Gastroesophageal sphincter (tissue), 4 donors: ENCODE data around the gene SLC8A1. TPM values are rescaled to one million over a fixed set of nuclear protein-coding genes. Genes with fewer than 3 reads are reported as not detected.

Experiments used
- ATAC-seq: fragments of 150-250 bp; one replicate; pipeline ENCODE4 v1.9.1; 2016; ENCODE audit warnings: mild to moderate bottlenecking, moderate library complexity
- H3K27ac ChIP-seq, 4 donors: fragments of 200-600 bp; sonication (generic) in 3 of 4; 1 replicate in 3 of 4; 2 replicates in 1 of 4; pipeline ENCODE4 v1.5.1; 2016 to 2019
- H3K27me3 ChIP-seq: fragments of 200-600 bp; sonication (generic); one replicate; pipeline ENCODE4 v1.5.1; 2019
- H3K36me3 ChIP-seq, 2 donors: fragments of 200-600 bp; sonication (generic); one replicate each; pipeline ENCODE4 v1.5.1; 2019; ENCODE audit warnings: control low read depth in 1 of 2
- H3K4me1 ChIP-seq, 3 donors: fragments of 200-600 bp; sonication (generic); 1 replicate in 2 of 3; 2 replicates in 1 of 3; pipeline ENCODE4 v1.5.1; 2016 to 2019; ENCODE audit warnings: control low read depth in 2 of 3
- H3K4me3 ChIP-seq, 2 donors: fragments of 200-600 bp; sonication (generic); one replicate each; pipeline ENCODE4 v1.5.1; 2019; ENCODE audit warnings: mild to moderate bottlenecking in 1 of 2, moderate library complexity in 1 of 2
- H3K9me3 ChIP-seq, 3 donors: fragments of 200-600 bp; sonication (generic); one replicate each; pipeline ENCODE4 v1.5.1; 2017 to 2019; ENCODE audit warnings: control low read depth in 2 of 3
- EP300 ChIP-seq: sonication (generic); formaldehyde crosslinking; IDR thresholded peaks from one replicate; pipeline ENCODE4 v1.6.1; 2017; ENCODE audit warnings: antibody characterized with exemption, mild to moderate bottlenecking
- POLR2A ChIP-seq, 2 donors: fragments of 450-650 bp; IDR thresholded peaks; one replicate each; pipeline ENCODE4 v1.6.1; 2017; ENCODE audit warnings: antibody characterized with exemption in 2 of 2, mild to moderate bottlenecking in 2 of 2, moderate library complexity in 1 of 2
- POLR2AphosphoS5 ChIP-seq: sonication (generic); formaldehyde crosslinking; IDR thresholded peaks from one replicate; pipeline ENCODE4 v1.6.1; 2017; ENCODE audit warnings: antibody characterized with exemption
- WGBS, 2 donors: methylation state at CpG; one replicate each; pipeline ENCODE4 v1.1.5; 2018; ENCODE audit warnings: low coverage in 1 of 2; 5-methylcytosine and 5-hydroxymethylcytosine counted together
- total RNA-seq, 4 donors: library from RNA; depleted of rRNA; stranded (reverse); fragments of >200 nt; gene quantifications; one replicate each; pipeline ENCODE4 v1.1.0, GENCODE V29; 2016
- TF ChIP-seq, protein P1 (sequence below), 4 experiments: fragments of 200-600 bp in 2 of 4; fragments of 450-650 bp in 2 of 4; sonication (generic) in 1 of 4; IDR thresholded peaks; one replicate each; pipeline ENCODE4 v1.5.1; 2017 to 2019; ENCODE audit warnings: antibody characterized with exemption in 4 of 4, mild to moderate bottlenecking in 2 of 4, moderate library complexity in 2 of 4

Gene SLC8A1
- total RNA-seq, 4 donors from 2014 or later: 76.3 to 168 (median 146) TPM

- H3K27ac ChIP-seq: no peak overlapping the region
- TF ChIP-seq POLR2AphosphoS5: no peak
- no peak for TF ChIP-seq POLR2A (IDR thresholded peaks at IDR 0.05)
- TF ChIP-seq, protein P1, sequence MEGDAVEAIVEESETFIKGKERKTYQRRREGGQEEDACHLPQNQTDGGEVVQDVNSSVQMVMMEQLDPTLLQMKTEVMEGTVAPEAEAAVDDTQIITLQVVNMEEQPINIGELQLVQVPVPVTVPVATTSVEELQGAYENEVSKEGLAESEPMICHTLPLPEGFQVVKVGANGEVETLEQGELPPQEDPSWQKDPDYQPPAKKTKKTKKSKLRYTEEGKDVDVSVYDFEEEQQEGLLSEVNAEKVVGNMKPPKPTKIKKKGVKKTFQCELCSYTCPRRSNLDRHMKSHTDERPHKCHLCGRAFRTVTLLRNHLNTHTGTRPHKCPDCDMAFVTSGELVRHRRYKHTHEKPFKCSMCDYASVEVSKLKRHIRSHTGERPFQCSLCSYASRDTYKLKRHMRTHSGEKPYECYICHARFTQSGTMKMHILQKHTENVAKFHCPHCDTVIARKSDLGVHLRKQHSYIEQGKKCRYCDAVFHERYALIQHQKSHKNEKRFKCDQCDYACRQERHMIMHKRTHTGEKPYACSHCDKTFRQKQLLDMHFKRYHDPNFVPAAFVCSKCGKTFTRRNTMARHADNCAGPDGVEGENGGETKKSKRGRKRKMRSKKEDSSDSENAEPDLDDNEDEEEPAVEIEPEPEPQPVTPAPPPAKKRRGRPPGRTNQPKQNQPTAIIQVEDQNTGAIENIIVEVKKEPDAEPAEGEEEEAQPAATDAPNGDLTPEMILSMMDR (IDR thresholded peaks at IDR 0.05): no peak
- TF ChIP-seq EP300: no peak
- ATAC-seq: no peak
- H3K4me3 ChIP-seq: no peak overlapping the region
- no peaks in the 10 kb centered on the region for H3K36me3 ChIP-seq
- H3K27me3 ChIP-seq: no peaks in the 10 kb centered on the region
- WGBS, 2 donors: 90 to 100% methylated on average over 2 to 3 of the region's 6 CpGs
- peaks cover 0 to 12% (median 0%) of the 10 kb centered on the region in 3 donors for H3K4me1 ChIP-seq
- H3K9me3 ChIP-seq: no peaks in the 10 kb centered on the region
Observed at GRCh38 chr2:40178171-40178778, 273.6 kb downstream of the SLC8A1 start.

DNA sequence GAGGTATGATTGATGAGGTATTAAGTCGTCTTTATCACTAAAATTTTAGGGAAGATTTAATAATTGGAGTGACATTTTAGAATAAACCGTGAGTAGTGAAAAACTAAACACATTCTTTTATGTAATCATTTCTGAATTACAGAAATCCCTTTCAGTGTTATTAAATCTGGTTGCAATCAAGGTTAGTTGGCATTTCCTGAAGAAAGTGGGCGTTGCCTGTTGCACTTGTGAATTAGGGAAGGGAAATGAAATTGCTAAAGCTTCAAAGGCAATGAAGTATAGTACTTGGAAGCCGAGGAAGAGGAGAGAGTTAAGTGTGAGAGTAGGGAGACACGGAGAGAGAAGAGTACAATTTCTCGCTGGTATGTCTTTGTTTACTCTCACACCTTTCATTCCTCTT is 274.5 kb downstream of the SLC8A1 start:
- peaks cover 0 to 3% of the 10 kb centered on the region in 2 donors for H3K36me3 ChIP-seq
- H3K4me1 ChIP-seq: peaks cover 0 to 12% (median 0%) of the 10 kb centered on the region in 3 donors
- H3K27ac ChIP-seq: no peak overlapping the region
- TF ChIP-seq, protein P1 (IDR thresholded peaks at IDR 0.05): no peak
- no peak for TF ChIP-seq EP300
- TF ChIP-seq POLR2AphosphoS5: no peak
- TF ChIP-seq POLR2A (IDR thresholded peaks at IDR 0.05): no peak
- no peaks in the 10 kb centered on the region for H3K9me3 ChIP-seq
- H3K27me3 ChIP-seq: no peaks in the 10 kb centered on the region
- ATAC-seq: no peak
- H3K4me3 ChIP-seq: no peak overlapping the region
- 42 to 43% methylated on average over 5 to 6 of the region's 6 CpGs for WGBS, 2 donors

DNA sequence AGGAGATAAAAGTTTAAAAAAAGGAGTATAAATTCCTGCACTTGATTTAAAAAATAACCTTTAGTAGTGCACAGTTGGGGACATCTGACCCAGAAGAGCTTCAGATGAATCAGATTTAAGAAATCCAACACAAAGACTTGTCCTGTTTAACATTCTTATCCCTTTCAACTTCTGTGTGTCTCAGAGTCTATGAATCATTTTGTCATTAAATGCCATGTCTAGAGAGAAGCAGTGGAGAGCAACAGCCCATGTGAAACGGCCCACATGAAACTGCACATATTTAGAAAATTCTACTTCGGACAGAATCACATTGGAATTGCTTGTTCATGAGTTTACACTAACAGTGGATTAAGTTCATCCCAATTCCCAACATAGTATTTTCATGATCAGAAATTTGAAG is 278.6 kb downstream of the SLC8A1 start:
- H3K27me3 ChIP-seq: no peaks in the 10 kb centered on the region
- peaks cover 0 to 12% (median 0%) of the 10 kb centered on the region in 3 donors for H3K4me1 ChIP-seq
- H3K4me3 ChIP-seq: no peak overlapping the region
- H3K9me3 ChIP-seq: no peaks in the 10 kb centered on the region
- ATAC-seq: no peak
- TF ChIP-seq POLR2AphosphoS5 (no peak), EP300 (no peak)
- TF ChIP-seq, protein P1 (IDR thresholded peaks at IDR 0.05): no peak
- WGBS, 2 donors: 63 to 78% methylated on average over 2 of the region's 2 CpGs
- H3K27ac ChIP-seq: no peak overlapping the region
- peaks cover 0 to 4% of the 10 kb centered on the region in 2 donors for H3K36me3 ChIP-seq

DNA sequence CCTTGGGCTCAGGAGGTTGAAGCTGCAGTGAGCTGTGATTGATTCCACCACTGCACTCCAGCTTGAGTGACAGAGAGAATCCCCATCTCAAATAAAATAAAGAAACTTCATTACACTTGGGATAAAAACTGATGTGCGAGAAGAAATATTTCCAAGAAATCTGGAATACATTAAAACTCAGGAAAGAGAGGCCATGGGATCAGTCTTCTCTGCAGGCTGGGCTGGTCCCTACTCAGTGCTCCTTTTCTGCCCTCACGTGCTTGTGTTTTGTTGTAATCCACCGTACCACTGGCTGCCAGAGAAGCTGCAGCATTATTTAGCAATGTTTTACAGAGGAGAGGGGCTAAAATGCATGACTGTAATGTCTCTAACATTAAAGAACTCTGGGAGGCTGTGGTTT is 282.0 kb downstream of the SLC8A1 start:
- TF ChIP-seq POLR2AphosphoS5: no peak
- TF ChIP-seq EP300: no peak
- TF ChIP-seq, protein P1 (IDR thresholded peaks at IDR 0.05): no peak
- TF ChIP-seq POLR2A (IDR thresholded peaks at IDR 0.05): no peak
- Histone ChIP-seq H3K27me3 (no peaks in the 10 kb centered on the region), H3K9me3 (no peaks in the 10 kb centered on the region), H3K36me3 (peaks cover 0 to 4% of the 10 kb centered on the region in 2 donors), H3K4me3 (no peak overlapping the region), H3K27ac (no peak overlapping the region), H3K4me1 (peaks cover 0 to 20% (median 9%) of the 10 kb centered on the region in 3 donors)
- WGBS, 2 donors: 100% methylated on average over 3 of the region's 3 CpGs; no CpG with 5 or more reads in 1 of the 2 donors
- ATAC-seq: no peak

GRCh38 chr2:40169430-40169829 is 282.5 kb downstream of the SLC8A1 start:
- no peaks in the 10 kb centered on the region for H3K9me3 ChIP-seq

More at GRCh38 chr2:40169430-40169829, 282.5 kb downstream of the SLC8A1 start:
- Histone ChIP-seq H3K27ac (no peak overlapping the region), H3K4me1 (peaks cover 0 to 24% (median 13%) of the 10 kb centered on the region in 3 donors), H3K36me3 (peaks cover 0 to 5% of the 10 kb centered on the region in 2 donors), H3K27me3 (no peaks in the 10 kb centered on the region), H3K4me3 (no peak overlapping the region)
- no peak for ATAC-seq
- WGBS, 2 donors: 80% methylated on average over 1 of the region's 2 CpGs; no CpG with 5 or more reads in 1 of the 2 donors
- TF ChIP-seq POLR2A (IDR thresholded peaks at IDR 0.05) (no peak), POLR2AphosphoS5 (no peak), EP300 (no peak)
- TF ChIP-seq, protein P1 (IDR thresholded peaks at IDR 0.05): no peak
